HG02759 (cell line): ENCODE measurements around the gene ZNF521.

ENCODE experiments used
- ATAC-seq: cut with Tn5 transposase; IDR thresholded peaks from one replicate; pipeline ENCODE4 v1.9.1; 2021; ENCODE audit warnings: mild to moderate bottlenecking, moderate library complexity; ENCODE audit not compliant: unreplicated experiment

ZNF521 gene

GRCh38 chr18:25137197-25137472 lies 214.8 kb downstream of the ZNF521 start:
- no peak for ATAC-seq

- no peak for ATAC-seq
Observed at GRCh38 chr18:25136416-25137196, 215.4 kb downstream of the ZNF521 start.

- ATAC-seq = no peak
Observed at GRCh38 chr18:25134861-25135260, 217.1 kb downstream of the ZNF521 start.

GRCh38 chr18:25133879-25134278 lies 218.1 kb downstream of the ZNF521 start:
- ATAC-seq = no peak

GRCh38 chr18:25132786-25133496 lies 219.0 kb downstream of the ZNF521 start:
- no peak for ATAC-seq

GRCh38 chr18:25126751-25127150 lies 225.2 kb downstream of the ZNF521 start:
- ATAC-seq = no peak

- ATAC-seq = no peak
Observed at GRCh38 chr18:25125680-25126079, 226.3 kb downstream of the ZNF521 start.

- ATAC-seq = no peak
Observed at GRCh38 chr18:25123438-25124232, 228.3 kb downstream of the ZNF521 start.

- no peak for ATAC-seq
Observed at GRCh38 chr18:25121442-25121841, 230.5 kb downstream of the ZNF521 start.

GRCh38 chr18:25113566-25113965 lies 238.4 kb downstream of the ZNF521 start:
- no peak for ATAC-seq

- ATAC-seq = no peak
Observed at GRCh38 chr18:25112821-25113434, 239.0 kb downstream of the ZNF521 start.

- no peak for ATAC-seq
Observed at GRCh38 chr18:25111377-25112288, 240.3 kb downstream of the ZNF521 start.

GRCh38 chr18:25109484-25109883 lies 242.5 kb downstream of the ZNF521 start:
- ATAC-seq = no peak

GRCh38 chr18:25103468-25104155 lies 248.4 kb downstream of the ZNF521 start:
- ATAC-seq = no peak

GRCh38 chr18:25102662-25103061 lies 249.3 kb downstream of the ZNF521 start:
- no peak for ATAC-seq

- no peak for ATAC-seq
Observed at GRCh38 chr18:25100418-25100817, 251.5 kb downstream of the ZNF521 start.

GRCh38 chr18:25099895-25100294 lies 252.1 kb downstream of the ZNF521 start:
- no peak for ATAC-seq

GRCh38 chr18:25097569-25098056 lies 254.4 kb downstream of the ZNF521 start:
- no peak for ATAC-seq

- ATAC-seq = no peak
Observed at GRCh38 chr18:25097057-25097456, 254.9 kb downstream of the ZNF521 start.

- ATAC-seq = no peak
Observed at GRCh38 chr18:25093141-25093540, 258.8 kb downstream of the ZNF521 start.
